ENCODE results near the gene DDX47.

GRCh38 chr12:12853435-12853834, 40.3 kb downstream of the DDX47 start:
- TF ChIP-seq POLR2A (IDR thresholded peaks at IDR 0.05) (no peak), CTCF (IDR thresholded peaks at IDR 0.05 in 8 of 11, conservative IDR thresholded peaks at IDR 0.05 in 3 of 11) (no peak), POLR2AphosphoS5 (IDR thresholded peaks at IDR 0.05) (no peak)
